Measurements from ENCODE around the gene NPDC1.
A peak's percentile ranks its signal among the peaks of the same experiment; 100 is the strongest.

The NPDC1 gene, protein sequence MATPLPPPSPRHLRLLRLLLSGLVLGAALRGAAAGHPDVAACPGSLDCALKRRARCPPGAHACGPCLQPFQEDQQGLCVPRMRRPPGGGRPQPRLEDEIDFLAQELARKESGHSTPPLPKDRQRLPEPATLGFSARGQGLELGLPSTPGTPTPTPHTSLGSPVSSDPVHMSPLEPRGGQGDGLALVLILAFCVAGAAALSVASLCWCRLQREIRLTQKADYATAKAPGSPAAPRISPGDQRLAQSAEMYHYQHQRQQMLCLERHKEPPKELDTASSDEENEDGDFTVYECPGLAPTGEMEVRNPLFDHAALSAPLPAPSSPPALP

DNA sequence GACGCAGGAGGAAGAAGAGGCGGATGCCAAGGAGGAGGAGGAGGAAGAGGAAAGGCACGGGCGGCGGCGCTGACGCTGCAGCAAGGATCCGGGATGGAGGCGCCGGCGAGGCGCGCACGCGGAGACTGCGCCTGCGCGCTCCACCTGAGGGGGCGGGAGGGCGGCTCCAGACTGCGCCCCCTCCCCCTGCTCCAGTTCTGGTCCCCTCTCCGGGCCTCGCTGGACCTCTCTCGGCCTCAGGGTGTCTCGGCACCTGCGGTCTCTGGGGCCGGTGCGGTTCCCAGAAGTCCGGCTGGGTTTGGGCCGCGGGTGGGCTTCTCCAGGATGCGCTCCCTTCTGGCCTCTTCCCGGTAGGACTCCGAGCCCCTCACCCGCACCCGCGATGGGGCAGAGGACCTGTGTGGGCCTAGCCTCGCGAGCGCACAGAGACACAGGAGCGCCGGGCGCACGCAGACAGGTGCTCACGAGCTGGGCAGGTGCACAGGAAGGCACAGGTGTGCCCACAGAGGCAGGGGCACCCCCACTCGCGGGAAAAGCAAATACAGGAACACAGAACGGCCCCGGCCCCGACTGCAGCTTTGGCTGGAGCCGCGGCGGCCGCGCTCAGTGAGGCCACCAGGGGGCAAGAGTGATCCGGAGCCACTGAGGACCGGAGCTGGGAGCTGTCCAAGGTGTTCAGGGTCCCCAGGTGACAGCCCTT lies at the start of gene NPDC1:
NPDC1 (minus strand) TSS at position 90 of the 700 bp plus-strand sequence. CDS start 188 bp downstream, outside the sequence.
- TF ChIP-seq, protein P1, sequence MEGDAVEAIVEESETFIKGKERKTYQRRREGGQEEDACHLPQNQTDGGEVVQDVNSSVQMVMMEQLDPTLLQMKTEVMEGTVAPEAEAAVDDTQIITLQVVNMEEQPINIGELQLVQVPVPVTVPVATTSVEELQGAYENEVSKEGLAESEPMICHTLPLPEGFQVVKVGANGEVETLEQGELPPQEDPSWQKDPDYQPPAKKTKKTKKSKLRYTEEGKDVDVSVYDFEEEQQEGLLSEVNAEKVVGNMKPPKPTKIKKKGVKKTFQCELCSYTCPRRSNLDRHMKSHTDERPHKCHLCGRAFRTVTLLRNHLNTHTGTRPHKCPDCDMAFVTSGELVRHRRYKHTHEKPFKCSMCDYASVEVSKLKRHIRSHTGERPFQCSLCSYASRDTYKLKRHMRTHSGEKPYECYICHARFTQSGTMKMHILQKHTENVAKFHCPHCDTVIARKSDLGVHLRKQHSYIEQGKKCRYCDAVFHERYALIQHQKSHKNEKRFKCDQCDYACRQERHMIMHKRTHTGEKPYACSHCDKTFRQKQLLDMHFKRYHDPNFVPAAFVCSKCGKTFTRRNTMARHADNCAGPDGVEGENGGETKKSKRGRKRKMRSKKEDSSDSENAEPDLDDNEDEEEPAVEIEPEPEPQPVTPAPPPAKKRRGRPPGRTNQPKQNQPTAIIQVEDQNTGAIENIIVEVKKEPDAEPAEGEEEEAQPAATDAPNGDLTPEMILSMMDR (conservative IDR thresholded peaks at IDR 0.05): peak; percentile 98
- no peak; the same call in 1 of the 2 replicates for TF ChIP-seq ZFX (IDR thresholded peaks at IDR 0.05)

DNA sequence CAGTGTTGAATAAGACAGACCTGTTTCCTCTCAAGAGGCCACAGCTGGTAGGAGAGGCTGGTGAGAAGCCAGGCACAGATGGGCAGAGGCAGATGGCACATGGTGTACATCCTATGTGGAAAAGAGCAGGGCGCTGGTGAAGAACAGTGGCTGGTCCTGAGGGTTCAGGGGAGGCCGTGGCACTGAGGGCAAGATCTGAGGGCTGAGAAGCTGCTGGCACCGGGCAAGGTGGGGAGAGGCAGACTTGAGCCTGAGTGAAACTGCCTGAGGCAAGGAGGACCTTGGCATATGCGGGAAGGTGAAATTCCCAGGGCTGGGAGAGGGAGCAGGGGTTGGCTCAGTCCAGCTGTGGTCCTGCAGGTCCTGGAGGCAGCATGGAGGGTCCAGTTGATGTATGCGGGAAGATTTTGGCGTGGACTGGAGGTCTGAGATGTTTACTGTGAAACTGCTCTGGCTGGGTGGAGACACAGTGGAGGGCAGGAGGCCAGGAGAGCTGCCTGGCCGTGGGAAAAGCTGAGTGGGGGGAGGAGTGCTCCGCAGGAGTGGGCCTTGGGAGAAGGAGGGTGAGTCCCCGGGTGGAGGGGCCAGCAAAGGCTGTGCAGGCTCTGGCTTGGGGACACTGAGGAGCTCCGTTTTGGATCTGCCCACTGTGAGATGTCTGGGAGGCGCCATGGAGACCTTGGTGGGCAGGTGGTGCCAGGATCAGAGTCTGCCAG lies 43.4 kb upstream of the NPDC1 start:
- H3K27ac ChIP-seq: peak overlapping the region; percentile 3; the same call in 1 of the 2 replicates
- TF ChIP-seq ZFX (IDR thresholded peaks at IDR 0.05): no peak
- TF ChIP-seq, protein P1 (conservative IDR thresholded peaks at IDR 0.05): no peak

More for the DNA sequence above, at the start of gene NPDC1:
- H3K27ac ChIP-seq: peak within 1 kb of the TSS; percentile 94

DNA sequence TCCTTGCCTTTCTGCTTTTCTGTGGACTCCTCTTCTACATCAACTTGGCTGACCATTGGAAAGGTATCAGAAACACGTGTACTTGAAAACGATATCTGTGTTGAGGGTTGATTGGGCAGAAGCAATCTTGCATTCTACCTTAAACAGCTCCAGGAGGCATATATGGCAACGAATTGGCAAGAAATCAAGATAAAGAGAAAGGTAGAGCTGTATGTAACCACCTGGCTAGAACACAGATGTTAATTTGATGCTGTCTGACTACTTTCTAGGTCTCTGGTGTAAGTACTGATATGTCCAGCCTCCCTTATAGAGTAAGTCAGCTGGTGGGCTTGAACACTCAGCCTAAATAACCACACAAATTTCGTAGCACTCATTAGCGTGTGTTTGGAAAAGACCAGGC lies 42.1 kb upstream of the NPDC1 start:
- TF ChIP-seq, protein P1 (conservative IDR thresholded peaks at IDR 0.05): no peak
- no peak for TF ChIP-seq ZFX (IDR thresholded peaks at IDR 0.05)
- H3K27ac ChIP-seq: no peak overlapping the region; the same call in 1 of the 2 replicates

DNA sequence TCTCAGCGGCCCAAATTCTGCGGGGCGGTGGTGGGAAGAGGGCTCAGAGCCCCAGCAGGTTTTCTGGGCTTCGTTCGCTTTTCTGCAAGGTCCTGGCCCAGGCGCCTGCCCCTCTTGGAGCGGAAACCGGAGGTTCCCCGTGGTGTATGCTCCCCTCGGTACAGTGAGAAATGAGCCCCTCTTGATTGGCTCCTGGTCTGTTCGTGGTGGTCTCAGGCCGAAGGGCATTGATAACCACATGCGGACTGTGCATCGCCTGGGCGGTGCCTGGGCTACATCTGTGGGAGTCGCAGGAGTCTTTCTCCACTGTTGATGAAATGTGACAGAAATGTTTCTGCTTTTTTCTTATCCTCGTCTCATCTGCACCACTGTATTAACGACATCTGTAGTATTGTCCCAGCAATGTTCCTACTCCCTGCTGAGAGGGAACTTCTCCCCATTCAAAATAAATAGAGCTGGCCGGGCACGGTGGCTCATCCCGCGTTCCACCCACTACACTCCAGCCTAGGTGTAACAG lies 41.5 kb upstream of the NPDC1 start:
- H3K27ac ChIP-seq: peak overlapping the region; percentile 98
- TF ChIP-seq, protein P1 (conservative IDR thresholded peaks at IDR 0.05): no peak
- no peak for TF ChIP-seq ZFX (IDR thresholded peaks at IDR 0.05)

DNA sequence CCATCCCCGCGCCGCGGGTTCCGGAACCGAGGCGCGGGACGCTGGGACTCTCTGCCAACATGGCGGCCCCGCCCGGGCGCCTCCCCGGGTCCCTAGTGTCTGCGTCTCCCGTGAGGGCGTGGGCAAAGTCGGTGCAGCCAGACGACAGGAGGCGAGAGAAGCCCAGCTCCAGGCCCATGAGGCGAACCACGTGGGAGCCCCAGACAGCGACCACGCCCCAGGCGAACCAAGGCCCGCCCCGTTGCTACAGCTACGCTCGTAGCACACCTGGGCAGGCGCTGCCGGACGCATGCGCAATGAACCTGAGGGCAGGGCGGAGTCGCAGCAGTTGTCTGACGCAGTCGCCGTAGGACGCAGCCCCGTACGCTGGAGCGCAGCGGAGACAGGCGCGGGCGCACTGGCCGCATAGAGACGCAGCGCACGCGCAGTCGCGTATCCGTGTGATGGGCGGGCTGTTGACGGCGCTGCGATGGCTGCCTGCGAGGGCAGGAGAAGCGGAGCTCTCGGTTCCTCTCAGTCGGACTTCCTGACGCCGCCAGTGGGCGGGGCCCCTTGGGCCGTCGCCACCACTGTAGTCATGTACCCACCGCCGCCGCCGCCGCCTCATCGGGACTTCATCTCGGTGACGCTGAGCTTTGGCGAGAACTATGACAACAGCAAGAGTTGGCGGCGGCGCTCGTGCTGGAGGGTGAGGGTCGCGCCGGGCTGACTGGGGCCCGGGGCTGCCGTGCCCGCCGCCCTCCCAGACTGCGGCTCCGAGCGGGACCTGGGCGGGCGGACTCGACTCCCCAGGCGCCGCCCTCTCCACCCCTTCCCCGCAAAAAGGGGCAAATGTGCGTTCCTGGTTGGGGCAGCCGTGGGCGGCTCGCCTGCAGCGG lies 40.8 kb upstream of the NPDC1 start, which contains the start of gene MAN1B1:
MAN1B1 (plus strand) TSS at position 455 of the 878 bp plus-strand sequence; CDS start at position 470, 15 bp downstream.
- peak within 1 kb of the TSS; percentile 98 for H3K27ac ChIP-seq
- TF ChIP-seq, protein P1 (conservative IDR thresholded peaks at IDR 0.05): no peak
- TF ChIP-seq ZFX (IDR thresholded peaks at IDR 0.05): peak; percentile 35; the same call in 1 of the 2 replicates

DNA sequence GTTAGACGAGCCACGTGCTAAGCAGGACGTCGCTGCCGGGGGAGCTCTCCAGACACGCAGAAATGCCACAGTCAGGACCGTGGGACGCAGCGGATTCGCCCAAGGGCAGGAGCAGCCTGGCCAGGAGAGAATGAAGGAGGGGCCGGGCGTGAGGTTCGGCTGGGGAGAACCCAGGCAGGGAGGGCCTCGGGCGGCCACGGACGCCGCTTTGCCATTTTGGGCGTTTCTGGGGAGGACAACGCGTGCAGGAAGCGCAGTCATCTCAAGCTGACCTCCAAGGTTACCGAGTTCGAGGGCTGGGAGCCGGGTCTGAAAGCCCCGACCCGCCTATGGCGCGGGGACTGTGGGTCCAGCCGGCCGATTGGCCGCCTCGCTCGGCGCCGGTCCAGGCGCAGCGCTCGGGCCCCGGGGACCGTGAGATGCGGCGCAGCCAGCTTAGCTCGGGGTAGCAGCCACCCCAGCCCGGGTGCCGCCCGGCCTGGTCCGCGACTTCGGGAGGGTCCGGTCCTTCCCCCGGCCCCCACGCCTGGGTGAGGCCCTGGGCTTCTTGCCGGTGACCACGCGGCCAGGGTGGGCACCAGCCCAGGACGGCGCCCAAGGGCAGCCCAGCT lies 40.0 kb upstream of the NPDC1 start:
- peak overlapping the region; percentile 98 for H3K27ac ChIP-seq
- TF ChIP-seq ZFX (IDR thresholded peaks at IDR 0.05): peak; percentile 76; the same call in 1 of the 2 replicates
- TF ChIP-seq, protein P1 (conservative IDR thresholded peaks at IDR 0.05): no peak

All from C4-2B (cell line).